ENCODE data around the gene SHROOM3.

The SHROOM3 gene

GRCh38 chr4:76562836-76563453 lies 127.9 kb downstream of the SHROOM3 start:
- TF ChIP-seq FOXP2 (optimal IDR thresholded peaks at IDR 0.05; ENCODE audit: borderline replicate concordance, extremely low read depth, extremely low read length, insufficient read depth) (no peak), TAF1 (IDR thresholded peaks at IDR 0.05; ENCODE audit: borderline replicate concordance, insufficient read depth, low read length) (no peak), POLR2AphosphoS5 (IDR thresholded peaks at IDR 0.05; ENCODE audit: low read depth, low read length) (no peak), REST (IDR thresholded peaks at IDR 0.05; ENCODE audit: insufficient read depth in 1 of 2, low read depth in 2 of 2, low read length in 2 of 2) (no peak), SIN3A (IDR thresholded peaks at IDR 0.05; ENCODE audit: borderline replicate concordance, insufficient read depth, low read length) (no peak)

DNA sequence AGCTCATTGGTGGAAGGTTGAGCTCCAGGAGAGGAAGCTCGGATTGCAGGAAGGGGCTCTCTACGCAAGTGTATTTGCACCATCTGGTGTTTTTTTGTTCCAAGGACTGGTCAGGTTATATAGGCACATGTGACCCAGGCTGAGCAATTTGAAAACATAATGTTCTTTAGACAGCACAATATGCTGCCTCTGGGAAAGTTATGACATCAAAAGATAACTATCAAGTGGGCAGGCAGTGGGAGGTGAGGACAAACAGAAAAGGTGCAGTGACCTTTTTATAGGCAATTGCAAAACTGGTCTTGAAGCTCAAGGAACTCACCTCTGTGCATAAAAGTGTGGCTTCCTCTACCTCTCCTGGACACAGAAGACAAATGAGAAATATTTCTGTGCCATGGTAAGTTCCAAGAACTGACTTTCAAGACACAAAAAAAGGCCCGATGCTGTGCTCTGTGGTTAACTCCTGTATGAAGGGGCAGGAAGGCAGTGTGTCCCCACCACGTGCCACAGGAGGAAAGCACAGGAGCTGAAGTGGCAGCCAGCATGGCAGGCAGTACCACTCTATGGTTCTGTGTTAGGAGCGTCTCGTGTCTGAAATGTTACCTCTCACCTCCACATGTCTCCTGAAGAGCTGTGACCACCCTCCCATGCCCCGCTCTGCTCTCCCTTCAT lies 128.6 kb downstream of the SHROOM3 start:
- TF ChIP-seq SIN3A (IDR thresholded peaks at IDR 0.05; ENCODE audit: borderline replicate concordance, insufficient read depth, low read length) (no peak), TAF1 (IDR thresholded peaks at IDR 0.05; ENCODE audit: borderline replicate concordance, insufficient read depth, low read length) (no peak), FOXP2 (optimal IDR thresholded peaks at IDR 0.05; ENCODE audit: borderline replicate concordance, extremely low read depth, extremely low read length, insufficient read depth) (no peak), REST (IDR thresholded peaks at IDR 0.05; ENCODE audit: insufficient read depth in 1 of 2, low read depth in 2 of 2, low read length in 2 of 2) (no peak), POLR2AphosphoS5 (IDR thresholded peaks at IDR 0.05; ENCODE audit: low read depth, low read length) (no peak)

DNA sequence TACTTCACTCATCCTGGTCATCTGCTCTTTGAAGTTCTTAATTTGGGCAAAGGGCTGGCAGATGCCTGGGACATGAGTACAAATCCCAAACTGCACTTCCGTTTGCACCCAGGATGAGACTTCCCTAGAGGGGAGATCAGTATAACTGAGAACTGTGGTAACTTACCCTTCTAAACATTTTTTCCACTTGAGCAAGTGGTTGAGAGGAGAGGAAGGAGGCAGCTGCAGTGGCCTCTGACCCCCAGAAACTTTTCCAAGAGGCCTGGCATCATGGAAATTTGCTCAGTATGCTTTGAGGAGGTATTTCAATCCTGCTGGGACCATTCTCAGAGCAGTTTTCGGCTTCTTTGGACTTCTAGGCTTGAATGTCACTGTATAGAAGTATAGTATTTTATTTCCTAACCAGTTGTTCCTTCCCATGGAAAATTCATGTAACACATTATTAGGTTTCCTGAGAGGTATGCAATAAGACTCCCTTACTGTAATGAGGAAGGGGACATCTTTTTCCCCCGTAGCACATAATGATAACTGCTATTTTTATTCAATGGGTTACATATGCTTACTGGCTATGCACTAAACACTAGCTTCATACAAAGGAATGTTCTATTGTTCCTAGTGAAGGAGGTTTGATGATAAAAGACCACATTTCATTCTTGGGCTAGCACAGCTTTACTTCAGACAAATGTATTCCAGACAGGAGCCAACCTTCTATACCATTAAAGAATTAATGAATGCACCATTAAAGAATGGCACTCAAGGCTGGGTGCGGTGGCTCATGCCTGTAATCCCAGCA lies 129.3 kb downstream of the SHROOM3 start:
- TF ChIP-seq TAF1 (IDR thresholded peaks at IDR 0.05; ENCODE audit: borderline replicate concordance, insufficient read depth, low read length) (no peak), FOXP2 (optimal IDR thresholded peaks at IDR 0.05; ENCODE audit: borderline replicate concordance, extremely low read depth, extremely low read length, insufficient read depth) (no peak), REST (IDR thresholded peaks at IDR 0.05; ENCODE audit: insufficient read depth in 1 of 2, low read depth in 2 of 2, low read length in 2 of 2) (no peak), POLR2AphosphoS5 (IDR thresholded peaks at IDR 0.05; ENCODE audit: low read depth, low read length) (no peak)

GRCh38 chr4:76568262-76568661 lies 133.2 kb downstream of the SHROOM3 start:
- TF ChIP-seq POLR2AphosphoS5 (IDR thresholded peaks at IDR 0.05; ENCODE audit: low read depth, low read length) (no peak), REST (IDR thresholded peaks at IDR 0.05; ENCODE audit: insufficient read depth in 1 of 2, low read depth in 2 of 2, low read length in 2 of 2) (no peak), FOXP2 (optimal IDR thresholded peaks at IDR 0.05; ENCODE audit: borderline replicate concordance, extremely low read depth, extremely low read length, insufficient read depth) (no peak), TAF1 (IDR thresholded peaks at IDR 0.05; ENCODE audit: borderline replicate concordance, insufficient read depth, low read length) (no peak), SIN3A (IDR thresholded peaks at IDR 0.05; ENCODE audit: borderline replicate concordance, insufficient read depth, low read length) (no peak)

All from PFSK-1 (cell line).